HG03159 (cell line): ENCODE data around the gene KIF5A.

Source experiments
- ATAC-seq: cut with Tn5 transposase; IDR thresholded peaks from one replicate; pipeline ENCODE4 v1.9.1; 2021; ENCODE audit warnings: mild to moderate bottlenecking, moderate library complexity; ENCODE audit not compliant: unreplicated experiment

The KIF5A gene

DNA sequence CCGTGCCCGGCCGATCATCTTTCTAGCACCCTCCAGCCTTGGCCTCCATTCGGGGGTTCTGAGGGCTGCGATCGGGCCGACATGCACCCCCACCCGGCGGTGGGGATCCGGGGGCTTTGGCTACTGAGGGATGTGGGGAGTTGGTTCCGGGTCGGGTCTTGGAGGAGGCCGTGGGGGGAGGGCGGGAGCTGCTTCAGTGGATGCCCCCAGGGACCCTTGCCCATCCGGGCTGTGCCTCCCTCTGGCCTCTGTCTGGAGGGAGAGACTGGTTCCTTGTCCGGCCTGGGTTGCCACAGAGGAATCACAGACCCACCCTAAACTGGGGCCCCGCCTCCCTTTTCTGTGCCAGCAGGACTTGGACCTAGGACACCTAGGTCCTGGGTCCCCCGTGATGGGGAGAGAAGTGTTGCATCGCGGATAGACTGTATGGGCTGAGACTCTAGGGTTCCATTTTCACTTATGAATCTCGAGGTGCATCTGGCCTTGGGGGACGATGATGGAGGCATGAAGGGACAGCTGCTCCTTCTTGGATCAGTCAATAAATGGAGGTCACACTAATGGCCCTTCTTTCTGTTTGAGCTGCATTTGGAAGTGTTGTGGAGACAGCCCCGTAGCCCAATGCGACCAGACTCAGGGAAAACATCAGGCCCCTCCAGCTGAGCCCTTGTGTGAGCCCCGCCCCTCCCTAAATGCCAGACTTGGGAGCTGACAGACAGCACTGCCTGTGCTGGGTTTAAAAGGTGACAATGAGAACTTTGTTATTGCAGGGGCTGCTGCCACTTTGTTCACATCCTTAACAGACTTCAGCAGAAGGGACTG is 55.4 kb downstream of the KIF5A start:
- ATAC-seq: no peak

DNA sequence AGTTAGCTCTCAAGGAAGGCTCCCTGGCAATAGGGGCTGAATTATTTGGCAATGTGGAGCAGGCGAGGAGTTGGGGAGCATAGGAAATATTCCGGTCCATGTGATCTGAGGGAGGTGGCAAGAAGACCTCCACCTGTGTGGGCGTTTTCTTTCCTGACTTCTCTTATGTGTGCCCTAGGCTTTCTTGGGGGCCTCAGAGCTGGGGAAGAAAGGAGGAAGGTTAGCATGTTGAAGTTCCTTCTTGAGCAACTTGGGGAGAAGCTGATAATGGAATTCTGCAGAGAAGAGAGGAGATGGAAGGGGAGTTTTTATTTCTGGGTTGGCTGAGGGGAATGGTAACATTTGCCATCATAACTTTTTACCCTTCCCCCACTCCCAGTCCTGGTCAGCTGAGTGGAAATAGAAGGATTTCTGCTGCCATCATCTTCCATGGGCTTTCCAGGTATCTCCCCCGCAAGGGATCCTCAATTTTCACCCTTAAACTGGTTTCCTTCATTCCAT is 56.0 kb downstream of the KIF5A start:
- no peak for ATAC-seq

DNA sequence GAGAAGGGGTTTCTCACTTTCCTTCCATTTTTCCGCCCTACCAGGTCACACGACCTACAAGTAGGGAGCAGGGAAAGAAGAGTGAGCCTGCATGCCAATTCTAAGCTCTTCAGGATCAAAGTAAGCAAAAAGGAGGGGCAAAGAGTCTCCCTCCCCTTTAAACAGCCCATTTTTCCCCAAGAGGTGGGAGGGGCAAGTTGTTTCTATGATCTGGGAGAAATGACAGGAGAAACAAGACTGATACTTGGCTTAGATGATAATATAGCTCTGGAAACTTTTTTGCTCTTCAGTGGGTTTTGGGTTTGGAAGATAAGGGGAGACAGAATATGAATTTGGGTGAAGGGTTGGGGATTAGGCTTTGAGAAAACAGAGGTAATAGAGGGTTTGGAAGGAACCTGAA is 56.6 kb downstream of the KIF5A start:
- no peak for ATAC-seq

DNA sequence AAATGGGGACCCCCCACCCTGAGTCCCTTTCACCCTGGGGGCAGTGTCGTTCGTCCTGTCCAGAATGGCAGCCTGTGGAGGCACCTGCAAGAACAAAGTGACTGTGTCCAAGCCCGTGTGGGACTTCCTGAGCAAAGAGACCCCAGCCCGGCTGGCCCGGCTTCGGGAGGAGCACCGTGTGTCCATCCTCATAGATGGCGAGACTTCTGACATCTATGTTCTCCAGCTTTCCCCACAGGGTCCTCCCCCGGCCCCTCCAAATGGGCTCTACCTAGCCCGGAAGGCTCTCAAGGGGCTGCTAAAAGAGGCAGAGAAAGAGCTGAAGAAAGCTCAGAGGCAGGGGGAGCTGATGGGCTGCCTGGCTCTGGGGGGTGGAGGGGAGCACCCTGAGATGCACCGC is 57.0 kb downstream of the KIF5A start:
- ATAC-seq: no peak

DNA sequence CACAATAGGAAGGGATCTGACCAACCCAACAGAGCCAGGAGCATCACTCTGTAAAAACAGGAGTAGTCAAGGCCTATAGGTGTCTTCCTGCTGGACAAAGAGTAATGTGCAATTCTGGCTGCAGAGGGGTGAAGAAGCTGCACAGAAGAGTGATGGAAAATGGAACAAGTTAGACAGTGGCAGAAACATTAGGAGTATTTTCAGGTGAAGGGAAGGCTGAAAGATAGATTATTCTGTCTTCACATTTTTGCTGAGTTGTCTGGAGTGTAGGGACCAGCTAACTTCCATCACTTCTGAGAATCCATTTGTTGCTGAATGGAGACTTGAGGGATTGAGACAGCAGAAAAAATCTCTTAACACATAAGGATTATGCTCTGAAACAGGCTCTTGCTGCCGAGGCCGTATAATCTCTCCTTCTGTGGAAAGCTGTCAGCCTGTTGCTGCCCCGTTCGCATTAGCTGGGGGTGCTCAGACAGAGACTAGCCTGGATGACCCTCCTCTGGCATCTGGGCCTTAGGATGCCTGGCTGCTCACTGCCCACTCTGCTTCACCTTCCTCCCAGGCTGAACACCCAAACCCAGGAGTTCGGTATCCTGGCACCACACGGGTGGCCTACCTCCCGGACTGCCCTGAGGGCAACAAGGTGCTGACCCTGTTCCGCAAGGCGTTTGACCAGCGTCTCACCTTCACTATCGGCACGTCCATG is 58.3 kb downstream of the KIF5A start:
- ATAC-seq: no peak

DNA sequence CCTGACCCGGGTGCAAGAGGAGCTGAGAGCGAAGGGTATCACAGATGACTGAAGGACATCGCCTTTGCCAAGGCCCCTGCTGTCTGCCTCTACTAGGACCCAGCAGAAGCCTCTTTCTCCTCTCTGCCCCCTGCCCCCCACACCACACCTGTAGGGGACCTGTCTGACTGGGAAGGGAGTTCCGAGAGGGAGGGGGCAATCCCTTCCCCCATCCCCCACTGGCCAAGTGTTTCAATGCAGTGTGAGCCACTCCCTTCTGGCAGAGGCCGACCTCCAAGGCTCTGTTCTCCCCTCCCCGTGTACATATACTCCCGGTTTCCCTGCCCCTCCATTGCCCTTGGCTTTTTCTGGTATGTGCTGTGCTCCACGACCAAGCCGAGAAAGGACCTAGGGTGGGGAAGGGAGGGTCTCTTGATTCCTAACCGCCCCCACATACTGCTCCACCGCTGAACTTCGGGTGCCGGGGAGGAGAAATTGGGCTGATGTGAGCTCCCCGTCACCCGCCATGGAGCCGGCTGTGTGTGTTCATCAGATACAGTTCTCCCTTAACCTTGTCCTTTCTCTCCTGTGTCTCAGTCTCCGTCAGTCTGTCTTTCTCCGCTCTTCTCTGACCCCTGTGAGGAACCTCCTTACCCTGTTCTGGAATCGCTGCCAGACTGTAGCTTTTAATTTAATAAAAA is 59.4 kb downstream of the KIF5A start:
- ATAC-seq: no peak

DNA sequence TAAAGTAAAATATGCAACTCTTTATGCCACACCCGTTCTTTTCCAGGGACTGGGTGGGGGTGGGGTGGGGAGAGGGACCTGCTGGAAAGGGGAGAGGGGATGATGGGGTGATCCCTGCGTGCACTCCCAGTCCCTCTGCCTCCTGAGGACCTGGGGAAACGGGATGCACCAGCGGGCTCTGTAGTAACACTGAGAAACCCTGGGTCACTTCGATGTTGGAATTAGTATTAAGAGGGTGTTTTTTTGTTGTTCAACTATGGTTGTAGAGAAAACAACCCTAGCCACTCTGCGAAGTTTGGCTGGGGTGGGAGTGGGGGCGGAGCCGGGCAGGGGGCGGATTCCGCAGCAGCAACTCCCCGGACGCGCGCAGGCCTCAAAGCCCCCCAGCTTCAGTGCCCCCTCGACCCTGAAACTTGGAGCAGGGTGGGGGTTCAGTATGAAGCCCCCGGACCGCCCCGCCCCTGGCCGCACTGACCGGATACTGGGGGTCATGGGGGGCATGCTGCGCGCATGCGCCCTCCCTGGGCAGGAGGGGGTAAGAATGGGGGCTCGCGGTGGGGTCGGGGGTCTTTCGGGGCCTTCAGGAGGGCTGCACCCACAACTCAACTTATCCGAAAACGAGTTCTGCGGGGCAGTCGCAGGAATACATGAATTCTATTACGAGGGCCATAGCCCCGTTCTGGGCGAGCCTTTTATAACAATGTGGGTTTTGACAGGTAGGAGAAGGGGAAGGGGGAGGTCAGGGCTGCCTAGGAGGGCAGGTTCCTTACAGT is 60.1 kb downstream of the KIF5A start:
- ATAC-seq: no peak

DNA sequence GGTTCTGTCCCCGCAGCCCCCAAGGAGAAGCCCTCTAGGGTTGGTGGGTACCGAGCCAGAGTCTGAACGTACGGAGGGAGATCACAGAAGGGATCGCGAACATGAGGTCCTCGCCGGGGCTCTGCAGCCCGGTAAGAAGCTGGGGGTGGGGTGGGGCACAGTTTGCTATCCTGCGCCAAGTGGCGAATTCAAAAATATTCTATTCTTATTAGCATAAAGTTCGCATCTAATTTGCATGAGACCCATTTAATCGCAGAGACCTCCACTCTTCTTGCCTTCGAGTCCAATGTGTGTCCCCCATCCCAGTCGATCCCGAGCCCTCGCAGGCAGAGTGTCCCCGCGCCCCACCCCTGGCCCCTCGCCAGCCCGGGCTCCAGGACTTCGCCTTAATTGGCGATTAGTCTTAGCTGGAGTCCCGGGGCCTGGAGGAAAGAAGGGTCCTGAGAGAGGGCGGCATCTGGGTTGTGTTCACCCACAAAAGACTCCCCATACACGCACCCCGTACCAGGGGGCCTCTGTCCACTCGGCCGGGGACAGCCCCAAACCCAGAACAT is 60.8 kb downstream of the KIF5A start:
- ATAC-seq: no peak

DNA sequence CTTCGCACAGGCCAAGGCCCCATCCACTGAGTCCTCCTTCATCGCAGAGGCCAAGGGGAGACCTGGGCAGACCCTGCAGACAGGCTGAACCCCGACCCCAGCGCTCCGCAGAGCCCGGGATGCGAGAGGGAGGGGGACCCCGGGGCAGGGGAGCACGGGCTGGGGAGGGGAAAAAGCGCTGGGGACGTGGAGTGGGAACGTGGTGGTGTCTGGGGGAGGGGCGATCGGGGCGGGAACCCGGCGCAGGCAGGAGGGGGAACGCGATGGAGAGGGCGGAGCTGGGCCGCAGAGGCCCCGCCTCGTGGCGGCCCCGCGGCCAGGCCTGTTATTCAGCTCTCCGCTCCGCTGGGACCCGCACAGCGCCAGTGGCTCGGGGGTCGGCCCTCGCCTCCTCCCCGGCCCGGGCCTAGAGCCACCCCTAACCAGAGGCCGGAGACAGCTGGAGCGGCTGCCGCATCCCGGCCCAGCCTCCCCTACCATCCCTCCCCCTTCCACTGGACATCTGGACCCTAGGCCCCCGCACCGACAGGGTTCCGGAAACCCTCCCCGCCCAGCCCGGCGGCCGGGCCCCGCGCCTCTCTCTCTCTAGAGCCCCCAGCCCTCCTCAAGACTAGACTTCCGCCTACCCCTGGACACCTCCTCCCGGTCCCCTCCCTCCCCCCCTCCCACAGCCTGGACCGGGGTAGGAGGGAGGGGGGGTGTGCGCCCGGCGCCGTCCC is 61.4 kb downstream of the KIF5A start, which contains the start of gene ARHGEF25:
Gene ARHGEF25, plus strand, starts transcription at position 328 of the 719 bp plus-strand sequence. CDS start 460 bp downstream, outside the sequence.
- ATAC-seq: no peak

DNA sequence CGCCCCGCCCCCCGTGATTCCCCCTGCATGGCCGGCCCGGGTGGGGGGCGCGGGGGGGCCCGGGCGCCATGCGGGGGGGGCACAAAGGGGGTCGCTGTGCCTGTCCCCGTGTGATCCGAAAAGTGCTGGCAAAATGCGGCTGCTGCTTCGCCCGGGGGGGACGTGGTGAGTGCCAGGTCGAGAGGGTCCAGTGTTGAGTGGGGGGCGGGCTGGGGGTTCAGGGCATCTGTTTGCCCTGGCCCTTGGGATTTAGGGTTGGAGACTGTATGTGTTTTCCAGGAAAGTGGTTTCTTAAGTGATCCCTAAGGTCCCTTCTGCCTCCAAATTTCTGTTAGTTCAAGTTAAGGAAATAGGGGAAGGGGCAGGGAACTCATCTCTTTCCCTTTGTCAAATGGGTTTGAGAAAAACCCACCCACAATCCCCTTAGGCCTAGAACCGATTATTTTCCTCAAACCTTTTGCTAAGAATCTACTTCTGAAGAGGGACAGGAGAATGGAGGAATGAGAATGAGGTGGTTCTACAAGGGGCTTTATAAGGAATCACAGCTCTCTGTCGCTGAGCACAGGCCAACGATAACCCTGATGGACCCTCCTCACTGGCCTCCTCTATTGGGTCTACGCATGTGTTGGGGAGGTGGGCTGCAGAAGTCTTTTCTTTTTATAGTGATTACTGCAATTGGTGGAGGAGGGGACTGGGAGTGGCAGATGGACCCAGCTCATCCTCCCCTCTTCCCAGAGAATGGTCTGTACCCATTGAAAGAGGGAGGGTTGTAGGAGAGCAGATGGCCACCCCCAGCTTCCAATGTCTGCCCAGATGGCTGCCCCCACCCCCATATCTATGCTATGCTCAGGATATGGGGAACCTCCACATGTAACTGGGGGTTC is 62.2 kb downstream of the KIF5A start:
- no peak for ATAC-seq

DNA sequence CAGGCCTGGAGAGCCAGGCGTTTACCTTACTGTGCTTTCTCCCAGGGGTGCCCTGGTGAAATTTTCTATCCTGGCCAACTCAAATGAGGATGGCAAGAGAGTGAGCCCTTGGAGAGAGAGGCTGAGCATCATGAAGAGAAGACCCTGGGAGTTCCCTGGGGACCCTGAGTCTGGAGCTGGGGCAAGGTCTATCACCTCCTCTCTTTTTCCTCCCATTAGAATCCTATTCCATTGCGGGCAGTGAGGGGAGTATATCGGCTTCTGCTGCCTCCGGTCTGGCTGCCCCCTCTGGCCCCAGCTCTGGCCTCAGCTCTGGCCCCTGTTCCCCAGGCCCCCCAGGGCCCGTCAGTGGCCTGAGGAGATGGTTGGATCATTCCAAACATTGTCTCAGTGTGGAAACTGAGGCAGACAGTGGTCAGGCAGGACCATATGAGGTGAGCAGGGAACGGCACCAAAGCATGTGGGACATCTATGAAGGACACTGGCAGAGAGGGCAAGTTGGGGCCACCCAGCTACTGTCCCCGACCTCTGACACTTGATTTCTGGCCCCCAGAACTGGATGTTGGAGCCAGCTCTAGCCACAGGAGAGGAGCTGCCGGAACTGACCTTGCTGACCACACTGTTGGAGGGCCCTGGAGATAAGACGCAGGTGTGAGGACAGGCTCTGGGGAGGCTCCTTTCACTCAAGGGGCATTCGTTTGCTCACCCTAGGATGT is 63.0 kb downstream of the KIF5A start:
- ATAC-seq: no peak

DNA sequence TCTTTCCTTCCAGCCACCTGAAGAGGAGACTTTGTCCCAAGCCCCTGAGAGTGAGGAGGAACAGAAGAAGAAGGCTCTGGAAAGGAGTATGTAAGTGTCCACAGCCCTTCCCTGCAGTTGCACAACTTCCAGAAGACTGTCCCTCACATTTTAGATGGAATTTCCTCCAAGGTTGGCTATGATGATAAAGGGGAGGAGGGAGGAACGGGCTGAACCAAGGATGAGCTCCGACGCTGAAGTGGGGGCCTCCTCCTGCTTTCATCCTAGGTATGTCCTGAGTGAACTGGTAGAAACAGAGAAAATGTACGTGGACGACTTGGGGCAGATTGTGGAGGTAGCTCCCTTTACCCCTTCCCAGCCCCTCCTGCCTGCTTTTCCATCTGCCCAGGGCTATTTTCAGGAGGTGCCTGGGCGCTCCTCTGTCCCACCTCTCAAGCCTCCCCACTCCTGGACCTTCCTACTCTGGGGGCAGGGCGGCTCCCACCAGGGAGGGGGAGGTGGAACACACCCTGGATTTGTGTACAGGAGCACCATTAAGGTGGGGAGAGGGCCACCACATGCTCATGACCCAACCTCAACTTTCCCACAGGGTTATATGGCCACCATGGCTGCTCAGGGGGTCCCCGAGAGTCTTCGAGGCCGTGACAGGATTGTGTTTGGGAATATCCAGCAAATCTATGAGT is 63.7 kb downstream of the KIF5A start:
- ATAC-seq: no peak

DNA sequence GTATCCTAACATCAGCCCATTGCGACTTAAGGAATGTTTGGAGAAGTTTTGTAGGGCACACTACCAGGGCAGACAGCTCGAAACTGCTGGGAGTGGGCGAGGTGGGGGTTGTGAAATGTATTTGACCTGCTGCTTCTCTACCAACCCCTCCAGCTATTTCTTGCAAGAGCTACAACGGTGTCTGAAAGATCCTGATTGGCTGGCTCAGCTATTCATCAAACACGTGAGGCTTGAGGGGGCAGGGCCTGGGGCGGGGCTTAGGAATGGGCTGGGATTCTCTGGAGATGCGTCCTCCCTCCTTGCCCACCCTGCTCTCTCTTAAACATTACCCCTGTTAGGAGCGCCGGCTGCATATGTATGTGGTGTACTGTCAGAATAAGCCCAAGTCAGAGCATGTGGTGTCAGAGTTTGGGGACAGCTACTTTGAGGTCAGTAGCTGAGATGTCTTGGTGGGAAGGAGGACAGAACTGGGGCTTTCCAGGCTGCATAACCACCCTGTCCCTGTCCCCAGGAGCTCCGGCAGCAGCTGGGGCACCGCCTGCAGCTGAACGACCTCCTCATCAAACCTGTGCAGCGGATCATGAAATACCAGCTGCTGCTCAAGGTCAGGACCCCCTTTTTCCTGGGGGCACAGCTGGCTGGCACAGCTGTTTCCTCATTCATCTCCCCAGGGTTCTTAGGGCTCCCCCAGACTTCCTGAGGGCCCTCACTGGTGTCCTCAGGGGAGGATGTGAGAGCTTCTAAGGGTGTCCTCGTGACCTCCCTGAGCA is 64.5 kb downstream of the KIF5A start:
- ATAC-seq: peak; percentile 61

DNA sequence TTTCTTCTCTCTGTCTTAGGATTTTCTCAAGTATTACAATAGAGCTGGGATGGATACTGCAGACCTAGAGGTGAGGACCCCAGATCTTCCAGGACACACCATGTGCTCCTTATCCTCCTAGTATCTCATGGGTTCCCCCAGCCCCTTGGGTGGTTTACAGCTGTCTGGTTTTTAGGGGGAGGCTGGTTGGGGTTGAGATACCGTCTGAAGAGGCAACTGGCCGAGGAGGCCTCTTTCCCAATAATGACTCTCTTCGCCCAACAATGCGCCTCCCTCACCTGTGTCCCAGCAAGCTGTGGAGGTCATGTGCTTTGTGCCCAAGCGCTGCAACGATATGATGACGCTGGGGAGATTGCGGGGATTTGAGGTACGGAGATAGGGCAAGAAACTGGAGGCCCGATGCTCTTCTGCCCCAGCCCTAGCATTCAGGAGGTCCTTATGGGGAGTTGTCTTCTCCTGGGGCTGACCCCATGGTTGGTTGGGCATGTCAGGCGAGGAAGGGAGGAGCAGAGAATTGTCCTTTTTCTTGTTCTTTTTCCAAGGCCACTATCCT is 65.2 kb downstream of the KIF5A start:
- no peak for ATAC-seq

DNA sequence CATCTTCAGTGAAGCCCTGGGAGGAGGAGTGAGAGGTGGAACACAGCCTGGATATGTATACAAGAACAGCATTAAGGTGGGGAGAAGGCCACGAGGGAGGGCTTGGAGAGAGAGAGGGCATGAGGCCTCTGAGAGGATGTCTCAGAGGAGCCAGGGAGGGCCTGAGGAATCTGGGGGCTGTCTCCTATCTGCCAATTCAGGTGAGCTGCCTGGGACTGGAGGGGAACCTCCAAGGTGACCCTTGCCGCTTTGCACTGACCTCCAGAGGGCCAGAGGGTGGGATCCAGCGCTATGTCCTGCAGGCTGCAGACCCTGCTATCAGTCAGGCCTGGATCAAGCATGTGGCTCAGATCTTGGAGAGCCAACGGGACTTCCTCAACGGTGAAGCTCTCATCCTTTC is 65.8 kb downstream of the KIF5A start:
- no peak for ATAC-seq

DNA sequence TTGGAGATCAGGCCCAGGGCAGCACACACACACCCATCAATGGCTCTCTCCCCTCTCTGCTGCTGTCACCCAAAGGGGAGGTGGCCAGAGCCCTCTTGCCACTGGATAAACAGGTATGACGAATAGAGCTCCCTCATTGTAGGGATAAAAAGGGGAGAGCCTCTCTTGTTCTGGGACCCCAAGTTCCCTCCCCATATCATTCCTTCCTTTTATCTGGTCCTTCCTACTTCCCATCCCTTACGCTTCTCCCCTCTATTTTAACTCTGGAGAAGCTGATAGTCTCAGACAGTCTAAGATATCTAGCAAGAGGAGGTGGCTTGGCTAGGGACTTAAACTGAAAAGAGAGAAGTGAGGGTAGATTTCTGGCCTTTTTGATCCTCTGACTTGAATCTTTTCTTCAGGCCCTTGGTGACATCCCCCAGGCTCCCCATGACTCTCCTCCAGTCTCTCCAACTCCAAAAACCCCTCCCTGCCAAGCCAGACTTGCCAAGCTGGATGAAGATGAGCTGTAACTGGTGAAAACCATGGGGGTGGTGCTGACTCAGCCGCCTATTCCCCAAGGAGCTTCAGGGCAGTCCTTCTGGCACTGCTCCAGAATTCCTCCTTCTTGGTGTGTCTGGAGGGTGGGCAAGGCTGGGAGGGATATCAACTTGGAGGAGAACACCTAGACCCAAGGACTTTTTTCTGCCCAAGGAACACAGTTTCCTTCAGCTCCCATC is 66.7 kb downstream of the KIF5A start:
- ATAC-seq: no peak
